Neural crest cell (in vitro differentiated cells): ENCODE measurements around the gene TMEM175. TPM values are rescaled to one million over a fixed set of nuclear protein-coding genes. Genes with fewer than 3 reads are reported as not detected.
"Not testable (repeated sequence)": the region's sequence is repeated elsewhere in the genome, so short reads cannot be mapped to it uniquely, and the experiment has no call there.

ENCODE experiments used
- DNase-seq: peaks from one replicate; pipeline ENCODE4 v3.0.0; 2021; ENCODE audit warnings: low read depth, mixed read lengths, low spot score
- H3K27ac Mint-ChIP-seq: one replicate; pipeline ENCODE4 v1.8.0; 2021; ENCODE audit warnings: mild to moderate bottlenecking, mixed read lengths; ENCODE audit not compliant: unreplicated experiment
- H3K27me3 Mint-ChIP-seq: 2 replicates; pipeline ENCODE4 v1.8.0; 2021; ENCODE audit warnings: low read depth, mild to moderate bottlenecking, mixed read lengths
- H3K36me3 Mint-ChIP-seq: 2 replicates; pipeline ENCODE4 v1.8.0; 2021; ENCODE audit warnings: low read depth, mild to moderate bottlenecking, mixed read lengths
- H3K4me1 Mint-ChIP-seq: 2 replicates; pipeline ENCODE4 v1.8.0; 2021; ENCODE audit warnings: mixed read lengths
- H3K4me3 Mint-ChIP-seq: one replicate; pipeline ENCODE4 v1.8.0; 2021; ENCODE audit warnings: mild to moderate bottlenecking, mixed read lengths
- H3K9me3 Mint-ChIP-seq: 2 replicates; pipeline ENCODE4 v1.8.0; 2021; ENCODE audit warnings: mixed read lengths
- total RNA-seq: library from RNA; stranded (reverse); gene quantifications from 2 replicates; pipeline ENCODE4 v1.2.1, GENCODE V29; 2021
- TF ChIP-seq, protein P1 (sequence below): fragments of 200-600 bp; sonication (generic); conservative IDR thresholded peaks from 2 replicates; pipeline ENCODE4 v1.5.0; 2021; ENCODE audit warnings: antibody characterized with exemption, mild to moderate bottlenecking

TMEM175 gene
- total RNA-seq, 1 donor from 2014 or later = 15.2 TPM

DNA sequence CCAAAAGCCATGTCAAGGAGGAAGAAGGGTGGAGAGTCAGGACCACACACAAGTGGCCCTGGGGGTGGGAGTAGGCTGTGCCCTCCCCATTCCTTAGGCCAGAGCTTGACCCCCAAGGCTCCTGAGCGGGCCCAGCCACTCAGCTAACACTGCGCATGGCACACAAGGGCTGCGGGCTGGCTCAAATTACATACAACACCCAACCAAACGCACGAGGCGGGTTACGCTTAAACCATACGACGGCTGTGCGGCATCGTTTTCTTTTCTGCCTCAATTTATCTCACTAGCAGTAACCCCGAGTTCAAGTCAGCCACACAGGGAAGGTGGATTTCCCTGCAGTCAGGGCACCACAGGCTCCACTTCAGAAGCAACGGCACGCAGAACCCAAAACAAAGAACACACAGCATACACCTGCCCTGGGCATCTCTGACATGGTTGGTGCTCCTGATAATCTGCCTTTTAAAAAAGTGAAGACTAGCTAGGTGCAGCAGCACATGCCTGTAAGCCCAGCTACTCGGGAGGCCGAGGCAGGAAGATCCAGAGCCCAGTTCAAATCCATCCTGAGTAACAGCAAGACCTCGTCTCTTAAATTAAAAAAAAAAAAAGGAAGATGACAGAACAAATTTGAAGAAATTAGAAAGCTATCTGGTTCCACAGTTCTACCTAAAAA lies 3.0 kb upstream of the TMEM175 start:
- Mint-ChIP-seq H3K4me3 (peak overlapping the region; percentile 68), H3K4me1 (peaks cover 36% of the 10 kb centered on the region), H3K36me3 (no peaks in the 10 kb centered on the region), H3K27me3 (no peaks in the 10 kb centered on the region), H3K27ac (no peak overlapping the region), H3K9me3 (no peaks in the 10 kb centered on the region)
- DNase-seq = no peak
- TF ChIP-seq, protein P1, sequence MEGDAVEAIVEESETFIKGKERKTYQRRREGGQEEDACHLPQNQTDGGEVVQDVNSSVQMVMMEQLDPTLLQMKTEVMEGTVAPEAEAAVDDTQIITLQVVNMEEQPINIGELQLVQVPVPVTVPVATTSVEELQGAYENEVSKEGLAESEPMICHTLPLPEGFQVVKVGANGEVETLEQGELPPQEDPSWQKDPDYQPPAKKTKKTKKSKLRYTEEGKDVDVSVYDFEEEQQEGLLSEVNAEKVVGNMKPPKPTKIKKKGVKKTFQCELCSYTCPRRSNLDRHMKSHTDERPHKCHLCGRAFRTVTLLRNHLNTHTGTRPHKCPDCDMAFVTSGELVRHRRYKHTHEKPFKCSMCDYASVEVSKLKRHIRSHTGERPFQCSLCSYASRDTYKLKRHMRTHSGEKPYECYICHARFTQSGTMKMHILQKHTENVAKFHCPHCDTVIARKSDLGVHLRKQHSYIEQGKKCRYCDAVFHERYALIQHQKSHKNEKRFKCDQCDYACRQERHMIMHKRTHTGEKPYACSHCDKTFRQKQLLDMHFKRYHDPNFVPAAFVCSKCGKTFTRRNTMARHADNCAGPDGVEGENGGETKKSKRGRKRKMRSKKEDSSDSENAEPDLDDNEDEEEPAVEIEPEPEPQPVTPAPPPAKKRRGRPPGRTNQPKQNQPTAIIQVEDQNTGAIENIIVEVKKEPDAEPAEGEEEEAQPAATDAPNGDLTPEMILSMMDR = no peak

DNA sequence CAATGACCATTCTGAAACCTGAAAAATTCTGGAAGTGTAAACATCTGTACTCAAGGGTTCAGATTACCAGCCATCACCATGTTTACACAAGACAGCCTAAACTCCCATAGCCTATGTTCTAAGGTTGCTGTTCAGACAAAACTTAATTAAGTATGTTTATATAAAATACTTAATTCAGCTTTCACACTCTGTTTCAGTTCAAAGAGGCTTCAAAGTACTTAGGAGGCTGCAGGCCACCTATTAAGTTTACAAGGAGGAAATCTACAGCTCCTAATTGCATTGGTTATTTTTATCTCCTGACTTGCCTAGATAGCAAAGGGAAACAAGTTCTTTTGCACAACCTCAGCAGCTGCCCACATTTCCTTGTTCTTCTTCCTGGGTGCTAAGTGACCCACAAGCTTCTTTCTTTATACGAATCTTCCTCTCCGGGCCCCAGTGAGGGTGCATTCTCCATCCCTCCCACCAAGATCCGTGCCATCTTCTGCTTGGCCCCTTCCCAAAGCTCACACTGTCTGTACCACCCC lies 2.2 kb upstream of the TMEM175 start:
- no peak for DNase-seq
- peaks cover 30% of the 10 kb centered on the region for H3K4me1 Mint-ChIP-seq
- H3K36me3 Mint-ChIP-seq = no peaks in the 10 kb centered on the region
- H3K27me3 Mint-ChIP-seq = no peaks in the 10 kb centered on the region
- H3K27ac Mint-ChIP-seq = peak overlapping the region; percentile 83
- TF ChIP-seq, protein P1 = no peak
- H3K9me3 Mint-ChIP-seq = no peaks in the 10 kb centered on the region
- H3K4me3 Mint-ChIP-seq = peak overlapping the region; percentile 96

DNA sequence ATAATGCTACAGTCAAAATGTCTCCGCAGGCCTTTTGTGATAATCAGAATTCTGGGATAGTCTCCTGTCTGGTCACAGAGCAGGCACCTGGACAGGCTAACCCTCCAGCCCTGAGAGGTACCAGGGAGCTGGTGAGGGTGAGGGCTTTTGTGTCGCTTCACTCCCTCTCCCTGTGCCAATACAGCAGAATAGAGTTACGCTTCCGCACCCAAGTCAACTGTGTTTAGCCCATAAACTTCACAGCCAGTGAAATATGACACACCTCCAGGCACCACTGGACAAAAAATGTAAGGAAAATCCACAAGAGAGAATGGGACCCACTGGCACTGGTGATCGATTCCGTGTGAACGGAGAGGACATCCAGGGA lies 1.4 kb upstream of the TMEM175 start:
- peak overlapping the region; percentile 48 for H3K27ac Mint-ChIP-seq
- H3K36me3 Mint-ChIP-seq = no peaks in the 10 kb centered on the region
- H3K27me3 Mint-ChIP-seq = no peaks in the 10 kb centered on the region
- H3K4me1 Mint-ChIP-seq = peaks cover 30% of the 10 kb centered on the region
- H3K9me3 Mint-ChIP-seq = no peaks in the 10 kb centered on the region
- DNase-seq = no peak
- TF ChIP-seq, protein P1 = no peak
- H3K4me3 Mint-ChIP-seq = peak overlapping the region; percentile 96

DNA sequence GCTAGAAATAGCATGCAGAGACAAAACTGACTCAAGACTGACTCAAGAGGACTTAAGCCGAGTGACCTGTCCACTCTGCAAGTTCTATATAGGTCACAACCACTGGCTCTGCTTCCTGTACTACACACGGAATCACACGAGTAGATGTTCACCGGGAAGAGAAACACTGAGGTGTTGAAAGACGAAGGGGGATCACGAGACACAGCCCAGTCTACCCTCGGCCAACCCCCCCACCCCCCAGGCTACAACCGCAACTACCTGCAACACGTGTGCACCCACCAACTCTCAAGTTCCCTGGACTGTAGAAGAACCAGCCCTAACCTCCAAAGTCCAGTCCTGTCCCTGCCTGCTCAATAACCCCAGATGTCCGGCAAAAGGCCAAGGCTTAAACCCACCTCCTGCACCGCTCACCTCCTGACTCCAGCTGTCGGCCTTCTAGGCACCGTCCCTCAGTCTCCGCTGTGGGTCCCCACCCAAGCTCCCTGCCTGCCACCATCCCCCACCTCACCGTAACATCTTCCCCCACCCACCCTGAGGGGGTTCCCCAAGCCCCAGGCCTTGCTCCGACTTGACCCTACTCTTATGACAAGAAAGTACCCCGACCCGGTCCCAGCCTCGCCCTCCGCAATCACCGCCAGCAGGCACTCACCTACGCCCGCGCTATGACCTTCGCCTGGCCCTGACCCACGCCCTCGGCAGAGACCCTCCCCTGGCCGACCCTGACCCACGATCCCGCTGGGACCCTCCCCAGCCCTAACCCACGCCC lies 883 bp upstream of the TMEM175 start:
- no peak for DNase-seq
- Mint-ChIP-seq H3K27me3 (no peaks in the 10 kb centered on the region), H3K4me3 (peak overlapping the region; percentile 96), H3K9me3 (no peaks in the 10 kb centered on the region), H3K27ac (peak overlapping the region; percentile 87), H3K36me3 (no peaks in the 10 kb centered on the region), H3K4me1 (peaks cover 26% of the 10 kb centered on the region)
- TF ChIP-seq, protein P1 = no peak

DNA sequence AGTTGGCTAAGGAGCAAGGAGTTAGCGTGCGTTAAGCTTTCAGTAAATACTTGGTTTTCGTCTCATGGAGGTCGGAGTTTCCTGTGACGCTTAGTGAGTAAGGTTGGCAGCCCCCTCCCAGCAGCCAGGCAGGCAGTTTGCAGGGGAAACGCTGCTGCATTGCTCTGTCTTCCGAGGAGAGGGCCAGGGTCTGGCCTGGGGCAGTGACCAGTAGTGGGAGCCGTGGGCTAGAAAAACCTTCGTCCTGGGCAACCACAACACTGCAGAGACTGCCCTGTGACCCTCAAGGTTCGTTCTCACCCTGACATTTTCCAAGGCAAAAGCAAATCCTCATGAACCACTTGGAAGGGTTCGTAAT lies 432 bp downstream of the TMEM175 start:
- Mint-ChIP-seq H3K4me3 (peak overlapping the region; percentile 96), H3K36me3 (no peaks in the 10 kb centered on the region), H3K27ac (peak overlapping the region; percentile 85), H3K4me1 (peaks cover 25% of the 10 kb centered on the region), H3K9me3 (no peaks in the 10 kb centered on the region), H3K27me3 (no peaks in the 10 kb centered on the region)
- DNase-seq = no peak
- TF ChIP-seq, protein P1 = peak; percentile 9

DNA sequence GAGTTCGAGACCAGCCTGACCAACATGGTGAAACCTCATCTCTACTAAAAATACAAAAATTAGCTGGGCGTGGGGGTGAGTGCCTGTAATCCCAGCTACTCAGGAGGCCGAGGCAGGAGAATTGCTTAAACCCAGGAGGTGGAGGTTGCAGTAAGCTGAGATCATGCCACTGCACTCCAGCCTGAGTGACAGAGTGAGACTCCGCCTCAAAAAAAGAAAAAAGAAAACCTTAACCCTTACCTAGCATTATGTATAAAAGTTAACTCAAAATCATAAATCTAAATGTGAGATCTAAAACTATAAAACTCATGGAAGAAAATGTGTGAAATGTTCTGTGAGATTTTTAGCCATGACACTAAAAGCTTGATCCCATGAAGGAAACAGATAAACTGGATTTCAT lies 7.2 kb downstream of the TMEM175 start:
- H3K9me3 Mint-ChIP-seq, H3K27ac Mint-ChIP-seq, H3K27me3 Mint-ChIP-seq, DNase-seq, H3K4me3 Mint-ChIP-seq, H3K36me3 Mint-ChIP-seq, H3K4me1 Mint-ChIP-seq: not testable (repeated sequence)
